Measurements from ENCODE around the gene DNAJC24.

DNA sequence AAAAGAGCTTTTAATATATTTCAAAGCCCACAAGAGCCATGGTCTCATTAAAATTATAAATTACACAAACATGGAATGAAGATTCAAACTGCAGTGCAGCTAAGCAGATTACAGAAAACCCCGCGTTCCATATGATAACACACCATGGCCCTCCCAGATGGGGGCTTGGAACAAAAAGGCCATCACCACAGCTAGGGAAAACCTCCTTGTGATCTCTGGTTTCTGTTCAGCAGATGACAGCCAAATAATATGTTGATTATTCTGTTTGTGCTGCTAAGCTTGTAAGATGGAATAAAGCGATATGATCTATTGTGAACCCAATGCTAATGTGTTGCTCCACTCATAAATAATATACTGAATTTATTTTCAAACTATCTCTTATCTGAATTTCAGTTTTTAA lies 111.3 kb downstream of the DNAJC24 start:
- TF ChIP-seq NFRKB (IDR thresholded peaks at IDR 0.05): no peak
- TF ChIP-seq ARNT (IDR thresholded peaks at IDR 0.05): no peak
- TF ChIP-seq CTBP1 (IDR thresholded peaks at IDR 0.05; ENCODE audit: borderline replicate concordance): no peak
- no peak for TF ChIP-seq BHLHE40 (IDR thresholded peaks at IDR 0.05; ENCODE audit: borderline replicate concordance)
- no peak for TF ChIP-seq ELF4 (IDR thresholded peaks at IDR 0.05)
- TF ChIP-seq FOXK2 (IDR thresholded peaks at IDR 0.05): no peak
- TF ChIP-seq SUZ12 (IDR thresholded peaks at IDR 0.05): no peak
- no peak for TF ChIP-seq SP1 (IDR thresholded peaks at IDR 0.05)
- TF ChIP-seq, protein P1, sequence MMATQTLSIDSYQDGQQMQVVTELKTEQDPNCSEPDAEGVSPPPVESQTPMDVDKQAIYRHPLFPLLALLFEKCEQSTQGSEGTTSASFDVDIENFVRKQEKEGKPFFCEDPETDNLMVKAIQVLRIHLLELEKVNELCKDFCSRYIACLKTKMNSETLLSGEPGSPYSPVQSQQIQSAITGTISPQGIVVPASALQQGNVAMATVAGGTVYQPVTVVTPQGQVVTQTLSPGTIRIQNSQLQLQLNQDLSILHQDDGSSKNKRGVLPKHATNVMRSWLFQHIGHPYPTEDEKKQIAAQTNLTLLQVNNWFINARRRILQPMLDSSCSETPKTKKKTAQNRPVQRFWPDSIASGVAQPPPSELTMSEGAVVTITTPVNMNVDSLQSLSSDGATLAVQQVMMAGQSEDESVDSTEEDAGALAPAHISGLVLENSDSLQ (IDR thresholded peaks at IDR 0.05): no peak
- no peak for TF ChIP-seq ZNF384 (IDR thresholded peaks at IDR 0.05)
- TF ChIP-seq FOXM1 (IDR thresholded peaks at IDR 0.05; ENCODE audit: borderline replicate concordance): no peak
- TF ChIP-seq FOXA1 (IDR thresholded peaks at IDR 0.05): no peak
- no peak for TF ChIP-seq TARDBP (IDR thresholded peaks at IDR 0.05)
- no peak for TF ChIP-seq LEF1 (IDR thresholded peaks at IDR 0.05; ENCODE audit: borderline replicate concordance)
